Measurements from ENCODE around the gene FAM174C. TPM values are rescaled to one million over a fixed set of nuclear protein-coding genes. Genes with fewer than 3 reads are reported as not detected.
"Not testable (repeated sequence)": the region's sequence is repeated elsewhere in the genome, so short reads cannot be mapped to it uniquely, and the experiment has no call there.

The FAM174C gene
- polyA plus RNA-seq, 1 of the 3 experiments (the other 2 are of a cell fraction): 78.0 TPM

- TF ChIP-seq, protein P1, sequence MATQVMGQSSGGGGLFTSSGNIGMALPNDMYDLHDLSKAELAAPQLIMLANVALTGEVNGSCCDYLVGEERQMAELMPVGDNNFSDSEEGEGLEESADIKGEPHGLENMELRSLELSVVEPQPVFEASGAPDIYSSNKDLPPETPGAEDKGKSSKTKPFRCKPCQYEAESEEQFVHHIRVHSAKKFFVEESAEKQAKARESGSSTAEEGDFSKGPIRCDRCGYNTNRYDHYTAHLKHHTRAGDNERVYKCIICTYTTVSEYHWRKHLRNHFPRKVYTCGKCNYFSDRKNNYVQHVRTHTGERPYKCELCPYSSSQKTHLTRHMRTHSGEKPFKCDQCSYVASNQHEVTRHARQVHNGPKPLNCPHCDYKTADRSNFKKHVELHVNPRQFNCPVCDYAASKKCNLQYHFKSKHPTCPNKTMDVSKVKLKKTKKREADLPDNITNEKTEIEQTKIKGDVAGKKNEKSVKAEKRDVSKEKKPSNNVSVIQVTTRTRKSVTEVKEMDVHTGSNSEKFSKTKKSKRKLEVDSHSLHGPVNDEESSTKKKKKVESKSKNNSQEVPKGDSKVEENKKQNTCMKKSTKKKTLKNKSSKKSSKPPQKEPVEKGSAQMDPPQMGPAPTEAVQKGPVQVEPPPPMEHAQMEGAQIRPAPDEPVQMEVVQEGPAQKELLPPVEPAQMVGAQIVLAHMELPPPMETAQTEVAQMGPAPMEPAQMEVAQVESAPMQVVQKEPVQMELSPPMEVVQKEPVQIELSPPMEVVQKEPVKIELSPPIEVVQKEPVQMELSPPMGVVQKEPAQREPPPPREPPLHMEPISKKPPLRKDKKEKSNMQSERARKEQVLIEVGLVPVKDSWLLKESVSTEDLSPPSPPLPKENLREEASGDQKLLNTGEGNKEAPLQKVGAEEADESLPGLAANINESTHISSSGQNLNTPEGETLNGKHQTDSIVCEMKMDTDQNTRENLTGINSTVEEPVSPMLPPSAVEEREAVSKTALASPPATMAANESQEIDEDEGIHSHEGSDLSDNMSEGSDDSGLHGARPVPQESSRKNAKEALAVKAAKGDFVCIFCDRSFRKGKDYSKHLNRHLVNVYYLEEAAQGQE (IDR thresholded peaks at IDR 0.05; ENCODE audit: low read depth, low read length): no peak
- TF ChIP-seq USF1 (IDR thresholded peaks at IDR 0.05; ENCODE audit: borderline replicate concordance, low read depth) (no peak), JUND (IDR thresholded peaks at IDR 0.05) (no peak), YY1 (IDR thresholded peaks at IDR 0.05; ENCODE audit: low read depth) (no peak), GABPA (IDR thresholded peaks at IDR 0.05; ENCODE audit: low read depth) (no peak), SIN3A (IDR thresholded peaks at IDR 0.05; ENCODE audit: borderline replicate concordance, low read depth, low read length) (no peak)
These were observed 43.5 kb downstream of the FAM174C start (continued) for GRCh38 chr19:1318678-1319471.

DNA sequence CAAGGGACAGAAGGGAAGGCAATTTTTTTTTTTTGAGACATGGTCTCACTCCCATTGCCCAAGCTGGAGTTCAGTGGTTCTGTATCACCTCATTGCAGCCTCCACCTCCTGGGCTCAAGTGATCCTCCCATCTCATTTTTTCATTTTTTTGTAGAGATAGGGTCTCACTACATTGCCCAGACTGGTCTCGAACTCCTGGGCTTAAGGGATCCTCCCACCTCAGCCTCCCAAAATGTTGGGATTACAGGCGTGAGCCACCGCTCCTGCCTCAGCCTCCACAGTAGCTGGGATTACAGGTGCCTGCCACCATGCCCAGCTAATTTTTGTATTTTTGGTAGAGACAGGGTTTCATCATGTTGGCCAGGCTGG lies 44.9 kb downstream of the FAM174C start:
- H3F3A ChIP-seq (replicated peaks; ENCODE audit: insufficient read depth); H3K27ac ChIP-seq (ENCODE audit: low read depth in 2 of 2, low read length in 1 of 2); H3K79me2 ChIP-seq (ENCODE audit: insufficient read depth); H4K20me1 ChIP-seq (ENCODE audit: insufficient read depth); H3K27me3 ChIP-seq (ENCODE audit: insufficient read depth); H3K9ac ChIP-seq; H2AFZ ChIP-seq (ENCODE audit: low read depth); H3K4me2 ChIP-seq; H3K4me1 ChIP-seq (ENCODE audit: control insufficient read depth in 1 of 2, insufficient read depth in 2 of 2, low read depth in 1 of 2, low read length in 1 of 2); H3K36me3 ChIP-seq (replicated peaks in 1 of 2; ENCODE audit: control insufficient read depth in 1 of 2, insufficient read depth in 2 of 2, low read length in 1 of 2); CTCF ChIA-PET; H3K9me2 ChIP-seq; DNase-seq; H3K4me3 ChIP-seq (ENCODE audit: low read depth in 2 of 2, low read length in 1 of 2); H3K9me3 ChIP-seq; POLR2A ChIA-PET: not testable (repeated sequence)
- WGBS (ENCODE audit: low lambda C conversion rate): 87% methylated on average over 3 of the region's 3 CpGs

DNA sequence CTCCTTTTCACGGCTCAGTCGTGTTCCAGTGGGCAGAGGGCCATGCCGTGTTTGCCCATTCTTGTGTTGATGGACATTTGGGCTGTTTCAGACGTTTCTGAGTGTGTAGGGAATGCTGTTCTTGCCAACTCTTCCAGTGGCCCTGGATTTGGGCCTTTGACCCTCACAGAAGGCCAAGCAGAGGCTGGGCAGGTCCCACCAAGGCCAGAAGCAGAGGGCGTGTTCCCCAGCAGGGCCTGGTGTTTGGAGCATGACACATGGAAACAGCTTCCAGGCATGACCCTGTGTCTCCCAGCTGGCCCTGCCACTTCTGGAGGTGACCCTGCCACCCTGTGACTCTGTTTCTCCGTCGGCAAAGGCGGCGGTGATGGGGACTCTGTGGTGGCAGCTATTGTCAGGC lies 46.2 kb downstream of the FAM174C start:
- H4K20me1 ChIP-seq (ENCODE audit: insufficient read depth): no peaks in the 10 kb centered on the region
- H3K36me3 ChIP-seq (replicated peaks in 1 of 2; ENCODE audit: control insufficient read depth in 1 of 2, insufficient read depth in 2 of 2, low read length in 1 of 2): no peaks in the 10 kb centered on the region
- no peak for DNase-seq
- peaks cover 3% of the 10 kb centered on the region for H3F3A ChIP-seq (replicated peaks; ENCODE audit: insufficient read depth)
- ChIA-PET POLR2A (no interaction called here), CTCF (no interaction called here)
- H3K9me2 ChIP-seq: no peaks in the 10 kb centered on the region
- no peaks in the 10 kb centered on the region for H3K27me3 ChIP-seq (ENCODE audit: insufficient read depth)
- no peak overlapping the region for H3K4me2 ChIP-seq
- TF ChIP-seq USF1 (IDR thresholded peaks at IDR 0.05; ENCODE audit: borderline replicate concordance, low read depth) (no peak), TCF12 (IDR thresholded peaks at IDR 0.05) (no peak), USF2 (IDR thresholded peaks at IDR 0.05; ENCODE audit: borderline replicate concordance, low read depth, low read length) (no peak), JUND (IDR thresholded peaks at IDR 0.05) (no peak), PBX3 (IDR thresholded peaks at IDR 0.05) (no peak), TEAD4 (IDR thresholded peaks at IDR 0.05; ENCODE audit: borderline replicate concordance, insufficient read depth) (no peak), POLR2AphosphoS5 (IDR thresholded peaks at IDR 0.05; ENCODE audit: low read depth, low read length) (no peak), NFIC (IDR thresholded peaks at IDR 0.05; ENCODE audit: borderline replicate concordance) (no peak)
- WGBS (ENCODE audit: low lambda C conversion rate): 75% methylated on average over 5 of the region's 9 CpGs
- H3K9me3 ChIP-seq: no peaks in the 10 kb centered on the region
- H3K27ac ChIP-seq (ENCODE audit: low read depth in 2 of 2, low read length in 1 of 2): no peak overlapping the region
- no peak overlapping the region for H2AFZ ChIP-seq (ENCODE audit: low read depth)
- no peak overlapping the region for H3K9ac ChIP-seq
- H3K4me1 ChIP-seq (ENCODE audit: control insufficient read depth in 1 of 2, insufficient read depth in 2 of 2, low read depth in 1 of 2, low read length in 1 of 2): no peaks in the 10 kb centered on the region; a peak in 1 of 4 replicates
- H3K79me2 ChIP-seq (ENCODE audit: insufficient read depth): no peaks in the 10 kb centered on the region
- no peak overlapping the region for H3K4me3 ChIP-seq (ENCODE audit: low read depth in 2 of 2, low read length in 1 of 2)

Data from SK-N-SH (cell line).